Measurements from ENCODE around the gene ROBO4. TPM values are rescaled to one million over a fixed set of nuclear protein-coding genes. Genes with fewer than 3 reads are reported as not detected.

ROBO4 gene
- total RNA-seq, 1 donor from 2014 or later, result 0.25 TPM

DNA sequence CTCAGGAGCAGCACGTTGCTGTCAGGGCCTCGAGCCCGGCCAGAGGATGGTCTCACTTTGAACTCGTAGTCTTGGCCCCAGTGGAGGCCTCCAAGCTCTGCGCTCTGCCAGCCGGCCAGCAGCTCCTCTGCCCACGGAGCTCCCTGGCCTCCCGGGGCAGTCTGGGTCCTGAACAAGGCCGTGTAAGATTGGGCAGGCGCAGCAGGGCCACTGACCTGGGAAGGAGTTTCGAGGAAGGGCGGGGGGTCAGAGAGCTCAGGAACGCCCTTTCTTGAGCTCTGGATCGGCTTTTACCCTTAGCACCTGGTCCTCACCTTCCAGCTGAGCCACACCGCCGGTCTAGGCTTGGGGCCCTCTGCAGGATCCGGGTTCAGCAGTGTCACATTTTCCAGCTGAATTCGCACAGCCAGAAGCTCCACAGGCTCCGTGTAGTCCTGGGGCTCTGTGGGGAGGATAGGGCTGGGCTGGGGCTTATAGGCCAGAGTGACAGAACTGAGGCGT, 2.1 kb downstream of the ROBO4 start:
- H2AFZ ChIP-seq (ENCODE audit: low read depth, low read length), result no peak overlapping the region
- no peaks in the 10 kb centered on the region for H3K36me3 Mint-ChIP-seq (ENCODE audit: low read depth, unreplicated experiment)
- no peaks in the 10 kb centered on the region for H3K36me3 ChIP-seq (ENCODE audit: insufficient read depth, low read length)
- no peak overlapping the region for H3K4me2 ChIP-seq (ENCODE audit: low read length)
- H3K4me1 ChIP-seq (ENCODE audit: insufficient read depth, low read length), result peaks cover 43% of the 10 kb centered on the region
- H3K4me3 Mint-ChIP-seq (ENCODE audit: unreplicated experiment), result no peak overlapping the region
- no peak for DNase-seq (ENCODE audit: low read depth)
- no peaks in the 10 kb centered on the region for H3K9me3 Mint-ChIP-seq (ENCODE audit: unreplicated experiment)
- H4K20me1 ChIP-seq (ENCODE audit: insufficient read depth, low read length), result no peaks in the 10 kb centered on the region
- H3K9me3 ChIP-seq (ENCODE audit: insufficient read depth, low read depth, low read length), result no peaks in the 10 kb centered on the region
- TF ChIP-seq, protein P1, sequence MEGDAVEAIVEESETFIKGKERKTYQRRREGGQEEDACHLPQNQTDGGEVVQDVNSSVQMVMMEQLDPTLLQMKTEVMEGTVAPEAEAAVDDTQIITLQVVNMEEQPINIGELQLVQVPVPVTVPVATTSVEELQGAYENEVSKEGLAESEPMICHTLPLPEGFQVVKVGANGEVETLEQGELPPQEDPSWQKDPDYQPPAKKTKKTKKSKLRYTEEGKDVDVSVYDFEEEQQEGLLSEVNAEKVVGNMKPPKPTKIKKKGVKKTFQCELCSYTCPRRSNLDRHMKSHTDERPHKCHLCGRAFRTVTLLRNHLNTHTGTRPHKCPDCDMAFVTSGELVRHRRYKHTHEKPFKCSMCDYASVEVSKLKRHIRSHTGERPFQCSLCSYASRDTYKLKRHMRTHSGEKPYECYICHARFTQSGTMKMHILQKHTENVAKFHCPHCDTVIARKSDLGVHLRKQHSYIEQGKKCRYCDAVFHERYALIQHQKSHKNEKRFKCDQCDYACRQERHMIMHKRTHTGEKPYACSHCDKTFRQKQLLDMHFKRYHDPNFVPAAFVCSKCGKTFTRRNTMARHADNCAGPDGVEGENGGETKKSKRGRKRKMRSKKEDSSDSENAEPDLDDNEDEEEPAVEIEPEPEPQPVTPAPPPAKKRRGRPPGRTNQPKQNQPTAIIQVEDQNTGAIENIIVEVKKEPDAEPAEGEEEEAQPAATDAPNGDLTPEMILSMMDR (IDR thresholded peaks at IDR 0.05; ENCODE audit: insufficient read depth, low read depth, low read length), result no peak
- no peak overlapping the region for H3K27ac Mint-ChIP-seq (ENCODE audit: unreplicated experiment)
- H3K27me3 Mint-ChIP-seq (ENCODE audit: low read depth, unreplicated experiment), result peaks cover 42% of the 10 kb centered on the region
- H3K4me3 ChIP-seq (ENCODE audit: insufficient read depth, low read depth, low read length), result no peak overlapping the region
- H3K79me2 ChIP-seq (ENCODE audit: insufficient read depth, low read length), result no peaks in the 10 kb centered on the region
- H3K9ac ChIP-seq (ENCODE audit: low read length), result no peak overlapping the region
- no peak for FAIRE-seq
- no peaks in the 10 kb centered on the region for H3K27me3 ChIP-seq (ENCODE audit: insufficient read depth, low read length)
- peaks cover 27% of the 10 kb centered on the region for H3K4me1 Mint-ChIP-seq (ENCODE audit: low read depth, unreplicated experiment)
- H3K27ac ChIP-seq (ENCODE audit: low read depth, low read length), result no peak overlapping the region

DNA sequence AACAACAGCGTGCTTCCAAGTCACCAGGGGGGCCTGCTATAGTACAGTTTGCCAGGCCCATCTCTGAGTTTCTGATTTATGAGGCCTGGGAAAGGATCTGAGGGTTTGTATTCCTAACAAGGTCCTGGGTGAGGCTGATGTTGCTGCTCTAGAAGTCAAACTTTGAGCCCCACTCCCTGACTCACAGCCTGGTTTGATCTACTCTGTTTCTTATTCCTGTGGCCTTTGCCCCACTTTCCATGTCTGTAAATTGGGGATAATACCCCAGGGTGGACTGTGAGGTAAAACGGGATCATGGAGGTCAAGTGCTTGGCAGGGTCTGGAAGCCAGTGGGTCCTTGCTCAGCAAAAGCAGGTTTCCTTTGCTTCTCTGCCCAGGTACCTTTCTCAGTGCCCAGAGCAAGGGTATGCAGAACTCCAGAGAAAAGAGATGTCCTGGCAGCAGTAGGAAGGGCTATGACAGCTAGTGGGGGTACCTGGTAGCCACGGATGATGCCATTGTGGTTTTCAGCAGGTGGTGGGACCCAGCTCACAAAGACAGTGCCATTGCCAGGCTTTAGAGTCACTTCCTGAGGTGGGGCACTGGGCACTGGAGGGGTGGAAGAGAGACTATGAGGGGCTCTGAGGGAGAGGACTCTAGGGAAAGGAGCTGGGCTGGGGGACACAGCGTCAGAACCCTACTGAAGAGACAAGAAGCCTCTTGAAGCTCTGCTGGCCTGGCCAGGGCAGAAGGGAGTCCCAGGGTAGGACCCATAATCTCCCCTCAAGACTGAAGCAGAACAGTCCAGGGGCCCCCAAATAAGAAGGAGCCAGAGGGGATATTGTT, 2.8 kb downstream of the ROBO4 start:
- DNase-seq (ENCODE audit: low read depth), result no peak
- H3K27me3 Mint-ChIP-seq (ENCODE audit: low read depth, unreplicated experiment), result peaks cover 44% of the 10 kb centered on the region
- TF ChIP-seq, protein P1 (IDR thresholded peaks at IDR 0.05; ENCODE audit: insufficient read depth, low read depth, low read length), result no peak
- no peak for TF ChIP-seq EZH2 (IDR thresholded peaks at IDR 0.05; ENCODE audit: insufficient read depth, low read length)
- H3K27ac ChIP-seq (ENCODE audit: low read depth, low read length), result no peak overlapping the region
- no peak overlapping the region for H3K4me3 Mint-ChIP-seq (ENCODE audit: unreplicated experiment)
- H3K36me3 Mint-ChIP-seq (ENCODE audit: low read depth, unreplicated experiment), result no peaks in the 10 kb centered on the region
- H4K20me1 ChIP-seq (ENCODE audit: insufficient read depth, low read length), result no peaks in the 10 kb centered on the region
- no peaks in the 10 kb centered on the region for H3K9me3 Mint-ChIP-seq (ENCODE audit: unreplicated experiment)
- no peak overlapping the region for H3K9ac ChIP-seq (ENCODE audit: low read length)
- H3K27ac Mint-ChIP-seq (ENCODE audit: unreplicated experiment), result no peak overlapping the region
- H2AFZ ChIP-seq (ENCODE audit: low read depth, low read length), result no peak overlapping the region
- H3K4me1 Mint-ChIP-seq (ENCODE audit: low read depth, unreplicated experiment), result peaks cover 24% of the 10 kb centered on the region
- no peak overlapping the region for H3K4me3 ChIP-seq (ENCODE audit: insufficient read depth, low read depth, low read length)
- no peak for FAIRE-seq
- H3K36me3 ChIP-seq (ENCODE audit: insufficient read depth, low read length), result no peaks in the 10 kb centered on the region
- no peaks in the 10 kb centered on the region for H3K79me2 ChIP-seq (ENCODE audit: insufficient read depth, low read length)
- no peak overlapping the region for H3K4me2 ChIP-seq (ENCODE audit: low read length)
- no peaks in the 10 kb centered on the region for H3K27me3 ChIP-seq (ENCODE audit: insufficient read depth, low read length)
- H3K4me1 ChIP-seq (ENCODE audit: insufficient read depth, low read length), result peaks cover 36% of the 10 kb centered on the region
- no peaks in the 10 kb centered on the region for H3K9me3 ChIP-seq (ENCODE audit: insufficient read depth, low read depth, low read length)
